ENCODE measurements around the gene ZYX.

Gene ZYX

DNA sequence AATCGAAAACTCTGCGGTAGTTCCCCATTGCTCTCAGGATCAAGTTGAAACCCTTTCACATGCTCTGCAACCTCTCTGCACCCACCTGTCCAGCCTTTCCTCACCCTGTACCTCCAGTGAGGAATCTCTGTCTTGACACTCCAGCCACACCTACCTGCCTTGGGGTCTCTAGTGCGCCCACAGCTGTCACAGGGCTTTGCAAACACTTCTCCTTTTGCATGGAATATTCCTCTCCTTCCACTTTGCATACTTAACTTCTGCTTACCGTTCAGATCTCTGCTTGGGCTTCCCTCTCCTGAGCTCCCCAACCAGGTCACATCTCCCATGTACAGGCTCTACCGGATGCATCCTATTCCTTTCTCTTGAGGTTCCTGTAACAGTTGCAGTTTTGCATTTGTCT is 6.6 kb upstream of the ZYX start:
- H3K4me1 ChIP-seq (ENCODE audit: control insufficient read depth in 2 of 2, insufficient read depth in 1 of 2, low read depth in 1 of 2, low read length in 2 of 2): peaks cover 6 to 14% of the 10 kb centered on the region in 2 donors
- H2BK5ac ChIP-seq (ENCODE audit: low read length): no peak overlapping the region
- H3K4me3 ChIP-seq (ENCODE audit: low read length in 2 of 2): no peak overlapping the region
- H4K8ac ChIP-seq (ENCODE audit: low read depth, low read length): no peak overlapping the region
- WGBS, 2 donors (ENCODE audit: extremely low coverage in 2 of 2, insufficient read length in 2 of 2, insufficient replicate concordance in 1 of 2): no CpG with 5 or more reads among the region's 5 CpGs
- H2BK15ac ChIP-seq (ENCODE audit: low read length): no peak overlapping the region
- no peak overlapping the region for H2BK120ac ChIP-seq (ENCODE audit: low read depth, low read length)
- H3K9me3 ChIP-seq (replicated peaks in 1 of 2; ENCODE audit: control insufficient read depth in 2 of 2, insufficient read depth in 1 of 2, low read depth in 1 of 2, low read length in 2 of 2): no peaks in the 10 kb centered on the region
- no peak overlapping the region for H4K91ac ChIP-seq (ENCODE audit: low read depth, low read length, poor library complexity)
- H3K27ac ChIP-seq (replicated peaks; ENCODE audit: low read length): no peak overlapping the region
- no peaks in the 10 kb centered on the region for H3K79me1 ChIP-seq (ENCODE audit: low read depth, low read length)
- no peak overlapping the region for H3K14ac ChIP-seq (ENCODE audit: low read length)
- no peaks in the 10 kb centered on the region for H3K36me3 ChIP-seq (replicated peaks in 1 of 2; ENCODE audit: control insufficient read depth in 2 of 2, insufficient read depth in 2 of 2, low read length in 2 of 2)
- H2AK5ac ChIP-seq (ENCODE audit: low read depth, low read length): no peak overlapping the region
- no peak for DNase-seq (ENCODE audit: low spot score)
- H3K23ac ChIP-seq (ENCODE audit: low read depth, low read length, poor library complexity): no peak overlapping the region
- H2AFZ ChIP-seq (ENCODE audit: low read length): no peak overlapping the region
- no peak overlapping the region for H3K9ac ChIP-seq (ENCODE audit: low read depth, low read length, poor library complexity)
- no peaks in the 10 kb centered on the region for H3K27me3 ChIP-seq (ENCODE audit: control insufficient read depth in 3 of 3, insufficient read depth in 3 of 3, low read depth in 1 of 3, low read length in 3 of 3)
- H2BK12ac ChIP-seq (ENCODE audit: low read length): no peak overlapping the region
- no peak overlapping the region for H3K4me2 ChIP-seq (ENCODE audit: insufficient read depth, low read length, poor library complexity, severe bottlenecking)
- H3K18ac ChIP-seq (ENCODE audit: low read length): no peak overlapping the region
- H3K4ac ChIP-seq (ENCODE audit: low read length): no peak overlapping the region

DNA sequence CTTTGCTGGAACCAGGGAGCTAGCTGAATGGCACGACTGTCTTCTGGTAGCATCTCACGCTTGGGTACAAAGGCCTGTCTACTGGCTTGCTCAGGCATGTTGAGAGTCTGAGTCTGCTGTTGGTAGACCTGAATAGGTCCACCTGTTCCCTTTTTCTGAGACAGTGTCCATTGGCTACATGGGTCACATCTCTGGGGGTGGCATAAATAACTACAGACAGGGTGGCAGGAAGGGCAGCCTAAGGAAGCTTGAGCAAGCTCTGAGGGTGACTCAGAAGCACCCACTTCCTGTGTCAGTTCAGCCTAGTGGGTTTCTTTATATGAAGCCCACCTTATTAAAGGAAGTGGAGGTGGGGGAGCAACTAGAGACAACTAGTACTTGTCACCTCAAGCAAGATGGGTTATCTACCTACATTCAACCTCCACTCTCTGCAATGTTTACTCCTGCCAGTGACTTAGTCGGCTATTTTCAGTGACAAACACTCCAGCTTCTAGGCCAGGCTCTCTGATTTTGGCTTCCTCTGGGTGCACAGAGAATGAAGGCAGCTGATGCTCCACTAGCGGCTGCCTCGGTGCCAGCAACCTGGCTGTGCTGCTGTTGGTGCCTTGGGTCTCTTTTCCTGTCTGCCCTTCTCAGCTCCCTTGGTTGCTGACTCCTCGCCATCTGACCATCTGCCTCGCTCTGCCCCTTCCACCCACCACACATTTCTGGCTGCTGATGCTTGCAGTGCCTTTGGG is 5.7 kb upstream of the ZYX start:
- Histone ChIP-seq H2BK15ac (ENCODE audit: low read length) (no peak overlapping the region), H2AK5ac (ENCODE audit: low read depth, low read length) (no peak overlapping the region), H3K9me3 (replicated peaks in 1 of 2; ENCODE audit: control insufficient read depth in 2 of 2, insufficient read depth in 1 of 2, low read depth in 1 of 2, low read length in 2 of 2) (no peaks in the 10 kb centered on the region), H3K79me1 (ENCODE audit: low read depth, low read length) (no peaks in the 10 kb centered on the region), H3K4me2 (ENCODE audit: insufficient read depth, low read length, poor library complexity, severe bottlenecking) (no peak overlapping the region), H2BK120ac (ENCODE audit: low read depth, low read length) (no peak overlapping the region), H4K91ac (ENCODE audit: low read depth, low read length, poor library complexity) (no peak overlapping the region), H3K14ac (ENCODE audit: low read length) (no peak overlapping the region), H3K9ac (ENCODE audit: low read depth, low read length, poor library complexity) (no peak overlapping the region), H3K23ac (ENCODE audit: low read depth, low read length, poor library complexity) (no peak overlapping the region), H3K27ac (replicated peaks; ENCODE audit: low read length) (no peak overlapping the region), H3K36me3 (replicated peaks in 1 of 2; ENCODE audit: control insufficient read depth in 2 of 2, insufficient read depth in 2 of 2, low read length in 2 of 2) (no peaks in the 10 kb centered on the region), H3K4me1 (ENCODE audit: control insufficient read depth in 2 of 2, insufficient read depth in 1 of 2, low read depth in 1 of 2, low read length in 2 of 2) (peaks cover 6 to 11% of the 10 kb centered on the region in 2 donors), H2AFZ (ENCODE audit: low read length) (no peak overlapping the region), H4K8ac (ENCODE audit: low read depth, low read length) (no peak overlapping the region), H2BK5ac (ENCODE audit: low read length) (no peak overlapping the region), H3K4ac (ENCODE audit: low read length) (no peak overlapping the region), H3K18ac (ENCODE audit: low read length) (no peak overlapping the region), H2BK12ac (ENCODE audit: low read length) (peak overlapping the region; percentile 10), H3K27me3 (ENCODE audit: control insufficient read depth in 3 of 3, insufficient read depth in 3 of 3, low read depth in 1 of 3, low read length in 3 of 3) (no peaks in the 10 kb centered on the region), H3K4me3 (ENCODE audit: low read length in 2 of 2) (no peak overlapping the region)
- DNase-seq (ENCODE audit: low spot score): no peak
- no CpG with 5 or more reads among the region's 7 CpGs for WGBS, 2 donors (ENCODE audit: extremely low coverage in 2 of 2, insufficient read length in 2 of 2, insufficient replicate concordance in 1 of 2)

DNA sequence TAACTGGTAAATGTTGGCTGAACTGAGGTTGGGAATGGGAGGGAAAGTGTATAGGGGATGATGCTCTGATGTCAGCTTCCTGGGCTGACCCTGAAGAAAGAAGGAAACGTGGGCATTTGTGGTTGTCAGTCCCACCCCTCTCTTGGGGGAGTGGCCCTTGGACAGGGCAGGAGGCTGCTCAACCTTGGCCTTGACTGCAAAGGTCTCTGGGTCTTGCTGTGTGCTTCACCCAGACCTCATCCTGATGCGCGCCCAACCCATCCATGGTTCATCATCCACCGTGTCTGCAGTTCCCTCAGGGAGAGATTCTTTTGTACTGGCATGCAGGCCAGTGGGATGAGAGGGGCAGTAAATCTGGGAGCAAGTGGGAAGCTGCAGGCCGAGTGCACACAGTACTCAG is 4.7 kb upstream of the ZYX start:
- Histone ChIP-seq H3K9me3 (replicated peaks in 1 of 2; ENCODE audit: control insufficient read depth in 2 of 2, insufficient read depth in 1 of 2, low read depth in 1 of 2, low read length in 2 of 2) (no peaks in the 10 kb centered on the region), H3K27ac (replicated peaks; ENCODE audit: low read length) (no peak overlapping the region), H2BK5ac (ENCODE audit: low read length) (no peak overlapping the region), H3K4me1 (ENCODE audit: control insufficient read depth in 2 of 2, insufficient read depth in 1 of 2, low read depth in 1 of 2, low read length in 2 of 2) (peaks cover 6 to 11% of the 10 kb centered on the region in 2 donors), H3K23ac (ENCODE audit: low read depth, low read length, poor library complexity) (no peak overlapping the region), H3K14ac (ENCODE audit: low read length) (peak overlapping the region; percentile 40), H2BK12ac (ENCODE audit: low read length) (no peak overlapping the region), H2BK120ac (ENCODE audit: low read depth, low read length) (no peak overlapping the region), H2AK5ac (ENCODE audit: low read depth, low read length) (no peak overlapping the region), H2AFZ (ENCODE audit: low read length) (no peak overlapping the region), H3K27me3 (ENCODE audit: control insufficient read depth in 3 of 3, insufficient read depth in 3 of 3, low read depth in 1 of 3, low read length in 3 of 3) (no peaks in the 10 kb centered on the region), H3K4me2 (ENCODE audit: insufficient read depth, low read length, poor library complexity, severe bottlenecking) (no peak overlapping the region), H3K4me3 (ENCODE audit: low read length in 2 of 2) (no peak overlapping the region), H2BK15ac (ENCODE audit: low read length) (no peak overlapping the region), H3K18ac (ENCODE audit: low read length) (peak overlapping the region; percentile 11), H3K4ac (ENCODE audit: low read length) (no peak overlapping the region), H4K8ac (ENCODE audit: low read depth, low read length) (no peak overlapping the region), H4K91ac (ENCODE audit: low read depth, low read length, poor library complexity) (no peak overlapping the region), H3K9ac (ENCODE audit: low read depth, low read length, poor library complexity) (peak overlapping the region; percentile 38), H3K79me1 (ENCODE audit: low read depth, low read length) (no peaks in the 10 kb centered on the region), H3K36me3 (replicated peaks in 1 of 2; ENCODE audit: control insufficient read depth in 2 of 2, insufficient read depth in 2 of 2, low read length in 2 of 2) (no peaks in the 10 kb centered on the region)
- no CpG with 5 or more reads among the region's 5 CpGs for WGBS, 2 donors (ENCODE audit: extremely low coverage in 2 of 2, insufficient read length in 2 of 2, insufficient replicate concordance in 1 of 2)
- no peak for DNase-seq (ENCODE audit: low spot score)

DNA sequence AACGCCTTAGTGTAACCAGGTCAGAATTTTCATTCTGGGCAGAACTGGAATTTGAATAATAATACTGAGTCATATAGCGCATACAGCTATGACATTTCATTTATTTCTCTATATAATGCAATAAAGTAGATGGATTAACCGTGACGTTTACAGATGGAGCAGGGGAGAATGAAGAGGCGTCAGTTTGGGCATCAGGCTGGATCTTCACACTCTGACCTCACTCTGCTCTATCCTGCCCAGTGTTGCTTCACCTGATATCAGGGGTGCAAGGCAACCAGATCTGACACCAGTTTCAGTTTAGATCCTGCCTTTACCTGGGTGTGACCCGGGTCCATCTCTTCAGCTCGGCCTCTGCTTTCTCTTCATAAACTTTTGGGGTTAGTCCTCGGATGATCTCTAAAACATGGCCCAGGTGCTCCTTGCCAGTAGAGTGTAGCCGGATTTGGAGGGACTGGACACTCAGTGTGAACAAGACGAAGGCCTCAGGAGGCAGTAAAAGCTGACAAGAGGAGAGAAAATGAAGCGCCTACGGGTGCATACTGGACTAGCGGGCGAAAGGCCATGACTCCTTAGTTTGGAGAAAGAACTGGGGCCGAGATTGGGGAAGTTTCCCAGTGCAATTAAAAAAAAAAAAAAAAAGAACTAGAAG is 1.4 kb upstream of the ZYX start:
- no peak for DNase-seq (ENCODE audit: low spot score)
- H3K27me3 ChIP-seq (ENCODE audit: control insufficient read depth in 3 of 3, insufficient read depth in 3 of 3, low read depth in 1 of 3, low read length in 3 of 3): no peaks in the 10 kb centered on the region
- no peak overlapping the region for H2BK5ac ChIP-seq (ENCODE audit: low read length)
- no peak overlapping the region for H3K4ac ChIP-seq (ENCODE audit: low read length)
- H3K4me3 ChIP-seq (ENCODE audit: low read length in 2 of 2): peak overlapping the region; percentile 24 to 76
- H3K36me3 ChIP-seq (replicated peaks in 1 of 2; ENCODE audit: control insufficient read depth in 2 of 2, insufficient read depth in 2 of 2, low read length in 2 of 2): peaks cover 6 to 24% of the 10 kb centered on the region in 2 donors
- no peaks in the 10 kb centered on the region for H3K9me3 ChIP-seq (replicated peaks in 1 of 2; ENCODE audit: control insufficient read depth in 2 of 2, insufficient read depth in 1 of 2, low read depth in 1 of 2, low read length in 2 of 2)
- no peak overlapping the region for H3K27ac ChIP-seq (replicated peaks; ENCODE audit: low read length)
- H3K79me1 ChIP-seq (ENCODE audit: low read depth, low read length): peaks cover 3% of the 10 kb centered on the region
- H2BK15ac ChIP-seq (ENCODE audit: low read length): no peak overlapping the region
- H2AFZ ChIP-seq (ENCODE audit: low read length): peak overlapping the region; percentile 96
- WGBS, 2 donors (ENCODE audit: extremely low coverage in 2 of 2, insufficient read length in 2 of 2, insufficient replicate concordance in 1 of 2): no CpG with 5 or more reads among the region's 15 CpGs
- no peak overlapping the region for H3K9ac ChIP-seq (ENCODE audit: low read depth, low read length, poor library complexity)
- H2AK5ac ChIP-seq (ENCODE audit: low read depth, low read length): no peak overlapping the region
- H3K14ac ChIP-seq (ENCODE audit: low read length): no peak overlapping the region
- peaks cover 14 to 16% of the 10 kb centered on the region in 2 donors for H3K4me1 ChIP-seq (ENCODE audit: control insufficient read depth in 2 of 2, insufficient read depth in 1 of 2, low read depth in 1 of 2, low read length in 2 of 2)
- H3K4me2 ChIP-seq (ENCODE audit: insufficient read depth, low read length, poor library complexity, severe bottlenecking): peak overlapping the region; percentile 27
- H3K18ac ChIP-seq (ENCODE audit: low read length): no peak overlapping the region
- no peak overlapping the region for H2BK120ac ChIP-seq (ENCODE audit: low read depth, low read length)
- no peak overlapping the region for H4K91ac ChIP-seq (ENCODE audit: low read depth, low read length, poor library complexity)
- H2BK12ac ChIP-seq (ENCODE audit: low read length): no peak overlapping the region
- H3K23ac ChIP-seq (ENCODE audit: low read depth, low read length, poor library complexity): no peak overlapping the region
- H4K8ac ChIP-seq (ENCODE audit: low read depth, low read length): no peak overlapping the region

Measured in neuronal stem cell (in vitro differentiated cells).